Liver (tissue), 9 donors: Measurements from ENCODE around the gene TMTC1. TPM values are rescaled to one million over a fixed set of nuclear protein-coding genes. Genes with fewer than 3 reads are reported as not detected.

Experiments used
- DNase-seq: peaks from one replicate; pipeline ENCODE4 v3.0.0-alpha.2; 2017; ENCODE audit warnings: low spot score
- H3K27ac ChIP-seq, 2 donors: one replicate each; pipeline ENCODE4 v1.7.0; 2013; ENCODE audit warnings: inconsistent platforms in 2 of 2, low read length in 2 of 2, control low read depth in 1 of 2, low read depth in 1 of 2, mild to moderate bottlenecking in 1 of 2
- H3K27me3 ChIP-seq, 4 donors: one replicate each; pipeline versions ENCODE4 v1.6.1 to v1.7.0; 2013; ENCODE audit warnings: low read length in 3 of 4, inconsistent platforms in 1 of 4, mild to moderate bottlenecking in 1 of 4, moderate library complexity in 1 of 4; ENCODE audit not compliant: control insufficient read depth in 4 of 4, insufficient read depth in 4 of 4
- H3K36me3 ChIP-seq, 4 donors: one replicate each; pipeline versions ENCODE4 v1.6.1 to v1.7.0; 2013; ENCODE audit warnings: low read length in 3 of 4, mild to moderate bottlenecking in 3 of 4, low read depth in 1 of 4, moderate library complexity in 1 of 4; ENCODE audit not compliant: control insufficient read depth in 4 of 4, insufficient read depth in 3 of 4
- H3K4me1 ChIP-seq, 4 donors: one replicate each; pipeline versions ENCODE4 v1.6.1 to v1.7.0; 2013; ENCODE audit warnings: low read length in 3 of 4, mild to moderate bottlenecking in 3 of 4, moderate library complexity in 1 of 4; ENCODE audit not compliant: control insufficient read depth in 4 of 4, insufficient read depth in 4 of 4
- H3K4me3 ChIP-seq, 3 donors: one replicate each; pipeline versions ENCODE4 v1.6.1 to v1.7.0; 2013; ENCODE audit warnings: low read length in 3 of 3, control low read depth in 1 of 3, low read depth in 1 of 3, mild to moderate bottlenecking in 1 of 3
- H3K9ac ChIP-seq, 2 donors: one replicate each; pipeline ENCODE4 v1.7.0; 2013; ENCODE audit warnings: low read length in 2 of 2, mild to moderate bottlenecking in 2 of 2, moderate library complexity in 2 of 2, control low read depth in 1 of 2, low read depth in 1 of 2
- H3K9me3 ChIP-seq, 4 donors: one replicate each; pipeline versions ENCODE4 v1.6.1 to v1.7.0; 2013; ENCODE audit warnings: low read length in 3 of 4; ENCODE audit not compliant: control insufficient read depth in 4 of 4
- ATF3 ChIP-seq: IDR thresholded peaks from 2 replicates; pipeline ENCODE4 v1.6.1; 2016; ENCODE audit warnings: antibody characterized with exemption
- CTCF ChIP-seq: fragments of 150-350 bp; IDR thresholded peaks from 2 replicates; pipeline ENCODE4 v1.5.1; 2017; ENCODE audit warnings: improper control_type of control experiment, low read depth, low read length; ENCODE audit not compliant: missing input control
- EGR1 ChIP-seq, 2 donors: IDR thresholded peaks; 2 replicates each; pipeline ENCODE4 v1.6.1; 2016 to 2018; ENCODE audit warnings: antibody characterized with exemption in 2 of 2, low read depth in 2 of 2
- FOXA1 ChIP-seq: IDR thresholded peaks from 2 replicates; pipeline ENCODE4 v1.6.1; 2016; ENCODE audit warnings: antibody characterized with exemption
- FOXA2 ChIP-seq: IDR thresholded peaks from 2 replicates; pipeline ENCODE4 v1.6.1; 2016; ENCODE audit warnings: antibody characterized with exemption
- GABPA ChIP-seq, 2 donors: IDR thresholded peaks in 1 of 2; conservative IDR thresholded peaks in 1 of 2; 2 replicates each; pipeline ENCODE4 v1.6.1; 2016; ENCODE audit warnings: antibody characterized with exemption in 2 of 2, mild to moderate bottlenecking in 1 of 2, moderate library complexity in 1 of 2
- HNF4A ChIP-seq, 2 donors: conservative IDR thresholded peaks; 2 replicates each; pipeline ENCODE4 v1.6.1; 2016; ENCODE audit warnings: antibody characterized with exemption in 2 of 2, mild to moderate bottlenecking in 2 of 2
- HNF4G ChIP-seq: IDR thresholded peaks from 2 replicates; pipeline ENCODE4 v1.6.1; 2016; ENCODE audit warnings: antibody characterized with exemption
- JUND ChIP-seq, 2 donors: IDR thresholded peaks; 2 replicates each; pipeline ENCODE4 v1.6.1; 2016; ENCODE audit warnings: antibody characterized with exemption in 2 of 2
- MAX ChIP-seq: IDR thresholded peaks from 2 replicates; pipeline ENCODE4 v1.6.1; 2016; ENCODE audit warnings: antibody characterized with exemption
- NR2F2 ChIP-seq: IDR thresholded peaks from 2 replicates; pipeline ENCODE4 v1.6.1; 2016; ENCODE audit warnings: antibody characterized with exemption
- RAD21 ChIP-seq, 2 donors: IDR thresholded peaks; 2 replicates each; pipeline ENCODE4 v1.6.1; 2016; ENCODE audit warnings: antibody characterized with exemption in 2 of 2, mild to moderate bottlenecking in 2 of 2
- REST ChIP-seq: IDR thresholded peaks from 2 replicates; pipeline ENCODE4 v1.6.1; 2016; ENCODE audit warnings: antibody characterized with exemption, mild to moderate bottlenecking
- RXRA ChIP-seq, 2 donors: IDR thresholded peaks; 2 replicates each; pipeline ENCODE4 v1.6.1; 2017 to 2018; ENCODE audit warnings: antibody characterized with exemption in 2 of 2, mild to moderate bottlenecking in 1 of 2
- SP1 ChIP-seq: IDR thresholded peaks from 2 replicates; pipeline ENCODE4 v1.6.1; 2018; ENCODE audit warnings: antibody characterized with exemption, mild to moderate bottlenecking
- TAF1 ChIP-seq: conservative IDR thresholded peaks from 2 replicates; pipeline ENCODE4 v1.6.1; 2016; ENCODE audit warnings: antibody characterized with exemption, mild to moderate bottlenecking
- YY1 ChIP-seq: IDR thresholded peaks from 2 replicates; pipeline ENCODE4 v1.6.1; 2016; ENCODE audit warnings: antibody characterized with exemption, mild to moderate bottlenecking
- ZBTB33 ChIP-seq: IDR thresholded peaks from 2 replicates; pipeline ENCODE4 v1.6.1; 2016; ENCODE audit warnings: antibody characterized with exemption
- WGBS: extraction: QIAGEN DNeasy Blood & Tissue Kit; methylation state at CpG from one replicate; pipeline ENCODE4 v1.1.7; 2013; 5-methylcytosine and 5-hydroxymethylcytosine counted together
- polyA plus RNA-seq, 2 donors: library from polyadenylated mRNA; stranded (reverse) in 1 of 2; unstranded in 1 of 2; fragments of 200-250 nt in 1 of 2; fragments of >200 nt in 1 of 2; fragmentation: Nextera tagmentation in 1 of 2; extraction: Ambion mirVana in 1 of 2; gene quantifications; one replicate each; pipeline versions ENCODE4 v1.2.1 to v1.2.3, GENCODE V29; 2013 to 2015
- total RNA-seq, 2 donors: library from RNA; depleted of rRNA; stranded (reverse); fragments of >200 nt; gene quantifications; one replicate each; pipeline ENCODE4 v1.2.3, GENCODE V29; 2014
- donor health status: healthy.
- donor health status: healthy.
- donor health status: healthy.
- donor health status: healthy.
- donor health status: healthy.

The TMTC1 gene
- total and polyA plus RNA-seq, 4 donors: 0.76 to 3.3 (median 2.1) TPM

- no peak for TF ChIP-seq HNF4G
- no peak for TF ChIP-seq REST
- no peak for TF ChIP-seq JUND (IDR thresholded peaks at IDR 0.05)
- no peak for TF ChIP-seq YY1
- TF ChIP-seq FOXA1: no peak
- no peak for TF ChIP-seq EGR1 (IDR thresholded peaks at IDR 0.05; ENCODE audit: low read depth in 2 of 2)
- no peak for TF ChIP-seq TAF1
- TF ChIP-seq SP1: no peak
- TF ChIP-seq CTCF: no peak
- no peak for TF ChIP-seq MAX
- TF ChIP-seq HNF4A (conservative IDR thresholded peaks at IDR 0.05): no peak
- no peak for TF ChIP-seq RXRA (IDR thresholded peaks at IDR 0.05)
- TF ChIP-seq ZBTB33: no peak
- TF ChIP-seq GABPA (IDR thresholded peaks at IDR 0.05 in 1 of 2, conservative IDR thresholded peaks at IDR 0.05 in 1 of 2): no peak
- no peak for TF ChIP-seq FOXA2
- TF ChIP-seq RAD21 (IDR thresholded peaks at IDR 0.05): no peak
- no peak for TF ChIP-seq NR2F2
- no peak for TF ChIP-seq ATF3
- WGBS: 75% methylated on average over 8 of the region's 8 CpGs
- H3K4me3 ChIP-seq: no peak overlapping the region
- H3K27me3 ChIP-seq: no peaks in the 10 kb centered on the region
- H3K9ac ChIP-seq: no peak overlapping the region
- no peak overlapping the region for H3K27ac ChIP-seq
- no peaks in the 10 kb centered on the region for H3K9me3 ChIP-seq
- H3K36me3 ChIP-seq: no peaks in the 10 kb centered on the region
- no peak for DNase-seq
- H3K4me1 ChIP-seq: no peaks in the 10 kb centered on the region
These were observed 29.2 kb downstream of the TMTC1 start for GRCh38 chr12:29754235-29755189.
